ENCODE results near the gene COBL.

COBL gene

GRCh38 chr7:51329696-51330263 is 13.2 kb upstream of the COBL start:
- CTCF ChIA-PET, result interaction anchor here (0.6 kb wide), 1 partner anchor 14 kb away, joined by 3 read pairs; no protein-coding TSS in a partner anchor
- DNase-seq (ENCODE audit: extremely low spot score), result no peak
- TF ChIP-seq FOXM1 (IDR thresholded peaks at IDR 0.05; ENCODE audit: borderline replicate concordance) (no peak), FOXA1 (IDR thresholded peaks at IDR 0.05) (no peak), NFRKB (IDR thresholded peaks at IDR 0.05) (no peak), ZNF384 (IDR thresholded peaks at IDR 0.05) (no peak), SP1 (IDR thresholded peaks at IDR 0.05) (no peak), SUZ12 (IDR thresholded peaks at IDR 0.05) (no peak), L3MBTL2 (conservative IDR thresholded peaks at IDR 0.05) (no peak), HDGF (IDR thresholded peaks at IDR 0.05; ENCODE audit: borderline replicate concordance) (no peak), TARDBP (IDR thresholded peaks at IDR 0.05) (no peak), BHLHE40 (IDR thresholded peaks at IDR 0.05; ENCODE audit: borderline replicate concordance) (no peak), ELF4 (IDR thresholded peaks at IDR 0.05) (no peak)
- TF ChIP-seq, protein P1, sequence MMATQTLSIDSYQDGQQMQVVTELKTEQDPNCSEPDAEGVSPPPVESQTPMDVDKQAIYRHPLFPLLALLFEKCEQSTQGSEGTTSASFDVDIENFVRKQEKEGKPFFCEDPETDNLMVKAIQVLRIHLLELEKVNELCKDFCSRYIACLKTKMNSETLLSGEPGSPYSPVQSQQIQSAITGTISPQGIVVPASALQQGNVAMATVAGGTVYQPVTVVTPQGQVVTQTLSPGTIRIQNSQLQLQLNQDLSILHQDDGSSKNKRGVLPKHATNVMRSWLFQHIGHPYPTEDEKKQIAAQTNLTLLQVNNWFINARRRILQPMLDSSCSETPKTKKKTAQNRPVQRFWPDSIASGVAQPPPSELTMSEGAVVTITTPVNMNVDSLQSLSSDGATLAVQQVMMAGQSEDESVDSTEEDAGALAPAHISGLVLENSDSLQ (IDR thresholded peaks at IDR 0.05), result no peak
- POLR2A ChIA-PET, result no interaction called here

- ChIA-PET POLR2A (no interaction called here), CTCF (no interaction called here)
- TF ChIP-seq HDGF (IDR thresholded peaks at IDR 0.05; ENCODE audit: borderline replicate concordance), result no peak
- no peak for TF ChIP-seq ELF4 (IDR thresholded peaks at IDR 0.05)
- no peak for TF ChIP-seq LEF1 (IDR thresholded peaks at IDR 0.05; ENCODE audit: borderline replicate concordance)
- no peak for TF ChIP-seq ZNF384 (IDR thresholded peaks at IDR 0.05)
- DNase-seq (ENCODE audit: extremely low spot score), result no peak
Measured at GRCh38 chr7:51328351-51328801, 11.8 kb upstream of the COBL start.

GRCh38 chr7:51327287-51327717 is 10.7 kb upstream of the COBL start:
- no peak for DNase-seq (ENCODE audit: extremely low spot score)
- CTCF ChIA-PET, result no interaction called here
- TF ChIP-seq SP1 (IDR thresholded peaks at IDR 0.05), result no peak
- no peak for TF ChIP-seq CTBP1 (IDR thresholded peaks at IDR 0.05; ENCODE audit: borderline replicate concordance)
- TF ChIP-seq ZNF384 (IDR thresholded peaks at IDR 0.05), result no peak
- no peak for TF ChIP-seq L3MBTL2 (conservative IDR thresholded peaks at IDR 0.05)
- TF ChIP-seq SUZ12 (IDR thresholded peaks at IDR 0.05), result no peak
- no peak for TF ChIP-seq TARDBP (IDR thresholded peaks at IDR 0.05)
- TF ChIP-seq ELF4 (IDR thresholded peaks at IDR 0.05), result no peak
- no peak for TF ChIP-seq BHLHE40 (IDR thresholded peaks at IDR 0.05; ENCODE audit: borderline replicate concordance)
- no peak for TF ChIP-seq NFRKB (IDR thresholded peaks at IDR 0.05)
- no peak for TF ChIP-seq FOXM1 (IDR thresholded peaks at IDR 0.05; ENCODE audit: borderline replicate concordance)
- no peak for TF ChIP-seq ARNT (IDR thresholded peaks at IDR 0.05)
- no peak for TF ChIP-seq LEF1 (IDR thresholded peaks at IDR 0.05; ENCODE audit: borderline replicate concordance)
- no peak for TF ChIP-seq FOXA1 (IDR thresholded peaks at IDR 0.05)
- no peak for TF ChIP-seq FOXK2 (IDR thresholded peaks at IDR 0.05)
- TF ChIP-seq, protein P1 (IDR thresholded peaks at IDR 0.05), result no peak
- TF ChIP-seq HDGF (IDR thresholded peaks at IDR 0.05; ENCODE audit: borderline replicate concordance), result no peak
- POLR2A ChIA-PET, result no interaction called here

DNA sequence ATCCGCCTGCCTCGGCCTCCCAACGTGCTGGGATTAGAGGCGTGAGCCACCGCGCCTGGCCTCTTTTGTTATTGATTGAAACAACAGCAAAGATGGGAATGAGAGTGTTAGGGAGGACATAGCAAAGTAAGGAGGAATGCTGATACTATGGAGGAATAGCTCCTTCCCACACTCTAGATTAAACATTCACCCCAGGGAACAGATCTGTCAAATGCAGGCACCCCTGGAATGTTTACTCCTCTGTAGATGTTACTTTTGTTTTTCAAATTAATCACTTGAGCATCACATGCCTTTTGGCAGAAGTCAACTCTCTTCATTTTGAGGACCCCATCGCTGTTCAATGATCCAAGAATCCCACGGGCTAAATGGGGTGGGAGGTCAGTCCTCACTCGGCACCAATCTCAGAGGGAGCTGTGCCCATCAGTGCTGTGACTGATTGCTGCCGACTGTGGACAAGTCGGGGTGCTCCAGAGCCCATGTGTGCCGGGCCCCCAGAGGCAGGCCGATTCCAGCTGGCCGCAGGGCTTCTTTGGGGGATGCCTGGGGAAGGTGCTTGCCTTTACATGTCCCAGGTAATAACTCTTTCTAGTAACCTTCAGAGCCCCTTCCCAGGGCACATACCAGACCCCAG is 10.2 kb upstream of the COBL start:
- no peak for TF ChIP-seq ELF4 (IDR thresholded peaks at IDR 0.05)
- no peak for TF ChIP-seq SP1 (IDR thresholded peaks at IDR 0.05)
- no peak for TF ChIP-seq HDGF (IDR thresholded peaks at IDR 0.05; ENCODE audit: borderline replicate concordance)
- no peak for TF ChIP-seq LEF1 (IDR thresholded peaks at IDR 0.05; ENCODE audit: borderline replicate concordance)
- TF ChIP-seq, protein P1 (IDR thresholded peaks at IDR 0.05), result no peak
- no peak for TF ChIP-seq FOXM1 (IDR thresholded peaks at IDR 0.05; ENCODE audit: borderline replicate concordance)
- TF ChIP-seq L3MBTL2 (conservative IDR thresholded peaks at IDR 0.05), result no peak
- TF ChIP-seq ARNT (IDR thresholded peaks at IDR 0.05), result no peak
- no peak for TF ChIP-seq FOXA1 (IDR thresholded peaks at IDR 0.05)
- no peak for TF ChIP-seq SUZ12 (IDR thresholded peaks at IDR 0.05)
- DNase-seq (ENCODE audit: extremely low spot score), result no peak
- ChIA-PET POLR2A (no interaction called here), CTCF (no interaction called here)

GRCh38 chr7:51325908-51326307 is 9.3 kb upstream of the COBL start:
- ChIA-PET POLR2A (no interaction called here), CTCF (interaction anchor here (0.6 kb wide), 1 partner anchor 48 kb away, joined by 3 read pairs; no protein-coding TSS in a partner anchor)
- TF ChIP-seq CTBP1 (IDR thresholded peaks at IDR 0.05; ENCODE audit: borderline replicate concordance) (no peak), FOXA1 (IDR thresholded peaks at IDR 0.05) (no peak), HDGF (IDR thresholded peaks at IDR 0.05; ENCODE audit: borderline replicate concordance) (no peak)
- TF ChIP-seq, protein P1 (IDR thresholded peaks at IDR 0.05), result no peak
- no peak for DNase-seq (ENCODE audit: extremely low spot score)

DNA sequence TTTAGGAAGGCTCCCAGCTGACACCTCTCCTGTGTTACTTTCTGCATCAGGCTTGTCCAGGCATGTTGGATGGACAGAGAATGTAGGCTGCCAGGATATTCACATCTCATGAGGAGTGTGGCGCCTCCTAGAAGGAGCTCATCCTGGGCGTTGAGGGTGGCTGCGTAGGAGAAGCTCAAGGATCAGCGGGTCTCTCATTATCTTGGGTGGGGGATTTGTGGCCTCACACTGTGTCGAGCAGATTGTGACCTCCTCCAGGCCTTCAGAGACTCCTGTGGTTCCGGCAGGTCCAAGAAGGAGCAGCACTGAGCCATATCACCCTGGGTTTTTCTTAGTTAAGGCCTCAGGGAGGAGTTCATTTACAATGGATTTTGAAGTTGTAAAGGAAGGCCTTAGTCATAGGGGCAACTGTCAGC is 8.7 kb upstream of the COBL start:
- POLR2A ChIA-PET, result no interaction called here

More for the DNA sequence above, 8.7 kb upstream of the COBL start:
- TF ChIP-seq FOXK2 (IDR thresholded peaks at IDR 0.05) (no peak), CTBP1 (IDR thresholded peaks at IDR 0.05; ENCODE audit: borderline replicate concordance) (no peak), TARDBP (IDR thresholded peaks at IDR 0.05) (no peak), ZNF384 (IDR thresholded peaks at IDR 0.05) (no peak), FOXM1 (IDR thresholded peaks at IDR 0.05; ENCODE audit: borderline replicate concordance) (no peak), NFRKB (IDR thresholded peaks at IDR 0.05) (no peak), ARNT (IDR thresholded peaks at IDR 0.05) (no peak), SP1 (IDR thresholded peaks at IDR 0.05) (no peak), L3MBTL2 (conservative IDR thresholded peaks at IDR 0.05) (no peak), SUZ12 (IDR thresholded peaks at IDR 0.05) (no peak), LEF1 (IDR thresholded peaks at IDR 0.05; ENCODE audit: borderline replicate concordance) (no peak)
- TF ChIP-seq, protein P1 (IDR thresholded peaks at IDR 0.05), result no peak
- CTCF ChIA-PET, result interaction anchor here (1.0 kb wide), 1 partner anchor 73 kb away, joined by 5 read pairs; no protein-coding TSS in a partner anchor
- DNase-seq (ENCODE audit: extremely low spot score), result no peak
